T-helper 9 cell (primary cell): ENCODE results near the gene AIDA.

Experiments used
- DNase-seq: peaks from one replicate; pipeline ENCODE4 v3.0.0-alpha.2; 2020

AIDA gene

GRCh38 chr1:222643606-222643937, 68.7 kb downstream of the AIDA start:
- DNase-seq = no peak

GRCh38 chr1:222642468-222642867, 69.8 kb downstream of the AIDA start:
- no peak for DNase-seq

DNA sequence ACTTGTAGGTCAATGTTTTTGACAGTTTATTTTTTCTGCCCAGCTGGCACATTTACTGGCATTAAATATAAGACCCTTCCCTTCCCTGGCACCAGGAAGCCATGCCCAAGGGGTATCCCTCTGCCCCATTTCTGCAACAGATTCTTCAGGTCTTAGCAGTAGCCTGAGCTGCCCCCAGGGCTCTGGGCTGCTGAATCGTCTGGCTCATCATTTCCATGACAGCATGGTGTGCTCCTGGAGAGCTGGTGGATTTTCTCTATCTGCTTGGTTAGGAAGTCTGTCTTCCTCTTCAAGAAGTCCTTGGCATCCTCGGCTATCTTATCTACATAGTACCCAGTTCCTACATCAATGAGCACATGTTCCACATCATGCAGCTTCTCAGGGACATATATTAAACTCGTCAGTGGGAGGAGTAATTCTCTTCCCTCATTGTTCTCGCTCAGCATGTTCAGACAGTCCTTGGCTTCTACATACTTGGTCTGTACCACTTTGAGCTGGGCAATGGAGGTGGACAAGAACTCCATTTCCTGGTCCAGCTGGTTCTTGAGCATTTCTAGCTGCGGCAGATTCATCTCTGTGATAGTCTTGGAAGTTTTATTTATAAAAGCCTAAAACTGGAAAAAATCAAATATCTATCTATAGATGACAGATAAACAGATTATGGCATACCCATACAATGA, 70.9 kb downstream of the AIDA start:
- DNase-seq = no peak

- peak; percentile 51 for DNase-seq
Measured at GRCh38 chr1:222634180-222635013, 77.9 kb downstream of the AIDA start.

- DNase-seq = no peak
Measured at GRCh38 chr1:222632749-222633148, 79.5 kb downstream of the AIDA start.

GRCh38 chr1:222631611-222632208, 80.6 kb downstream of the AIDA start:
- DNase-seq = no peak

GRCh38 chr1:222629921-222630535, 82.3 kb downstream of the AIDA start:
- no peak for DNase-seq

- DNase-seq = no peak
Measured at GRCh38 chr1:222627232-222627631, 85.1 kb downstream of the AIDA start.

- DNase-seq = no peak
Measured at GRCh38 chr1:222624214-222624613, 88.1 kb downstream of the AIDA start.

GRCh38 chr1:222623458-222623857, 88.8 kb downstream of the AIDA start:
- no peak for DNase-seq

- DNase-seq = no peak
Measured at GRCh38 chr1:222622765-222623164, 89.5 kb downstream of the AIDA start.

GRCh38 chr1:222620566-222620965, 91.7 kb downstream of the AIDA start:
- no peak for DNase-seq

- no peak for DNase-seq
Measured at GRCh38 chr1:222618880-222619596, 93.3 kb downstream of the AIDA start.
